ENCODE measurements around the gene LACTBL1. TPM values are rescaled to one million over a fixed set of nuclear protein-coding genes. Genes with fewer than 3 reads are reported as not detected.
"Not testable (repeated sequence)": the region's sequence is repeated elsewhere in the genome, so short reads cannot be mapped to it uniquely, and the experiment has no call there.

LACTBL1 gene
- total RNA-seq, 1 experiment from 2014 or later: not detected

GRCh38 chr1:22992384-22992783, 19.7 kb upstream of the LACTBL1 start:
- not testable (repeated sequence) for H3K18ac ChIP-seq (ENCODE audit: insufficient read length, low read depth, low read length); H3K23ac ChIP-seq (ENCODE audit: insufficient read length, low read depth, low read length); H3K23me2 ChIP-seq (ENCODE audit: insufficient read length, low read depth, low read length, poor library complexity, severe bottlenecking); H2AK5ac ChIP-seq (ENCODE audit: insufficient read length, low read length); H2BK15ac ChIP-seq (ENCODE audit: low read depth, low read length); H3K4me2 ChIP-seq (ENCODE audit: insufficient read depth, insufficient read length, low read length); H4K20me1 ChIP-seq (ENCODE audit: control insufficient read depth, insufficient read depth, insufficient read length); H3K4ac ChIP-seq (ENCODE audit: low read depth, low read length); H3T11ph ChIP-seq (ENCODE audit: low read length); H4K5ac ChIP-seq (ENCODE audit: insufficient read length, low read depth, low read length); H3K4me1 Mint-ChIP-seq; H2BK12ac ChIP-seq (ENCODE audit: insufficient read length, low read depth, low read length); H3K27ac Mint-ChIP-seq; H3K56ac ChIP-seq (ENCODE audit: insufficient read length, low read depth, low read length); DNase-seq; H3K27me3 ChIP-seq (ENCODE audit: insufficient read depth, low read length); H3K27ac ChIP-seq (ENCODE audit: insufficient read length, low read depth, low read length); H3K4me1 ChIP-seq (ENCODE audit: insufficient read depth, low read length); H2BK120ac ChIP-seq (ENCODE audit: low read depth, low read length, poor library complexity, severe bottlenecking); H2BK5ac ChIP-seq (ENCODE audit: insufficient read length, low read length); H3K9ac ChIP-seq (ENCODE audit: extremely low read depth, insufficient read length, low read length); H3K79me2 ChIP-seq (ENCODE audit: insufficient read depth, low read length); H2AFZ ChIP-seq (ENCODE audit: low read length); H3K14ac ChIP-seq (ENCODE audit: insufficient read depth, low read length); H3K4me3 Mint-ChIP-seq; H2BK20ac ChIP-seq (ENCODE audit: low read depth, low read length, poor library complexity, severe bottlenecking); H4K8ac ChIP-seq (replicated peaks; ENCODE audit: insufficient read length, low read depth, low read length); H4K91ac ChIP-seq (ENCODE audit: insufficient read length, low read depth, low read length); H3K79me1 ChIP-seq (ENCODE audit: insufficient read depth, low read depth, low read length, poor library complexity, severe bottlenecking); H3K27me3 Mint-ChIP-seq (ENCODE audit: low read depth)
- Mint-ChIP-seq H3K9me3 (peaks cover 34 to 38% of the 10 kb centered on the region in 2 experiments), H3K36me3 (ENCODE audit: insufficient read depth in 1 of 3, low read depth in 3 of 3) (peaks cover 3 to 10% (median 9%) of the 10 kb centered on the region in 3 experiments)
- no CpG with 5 or more reads among the region's 3 CpGs for WGBS (ENCODE audit: extremely low coverage, insufficient read length, low lambda C conversion rate)
- peaks cover 12% of the 10 kb centered on the region for H3K9me3 ChIP-seq (ENCODE audit: control insufficient read depth, low read depth, low read length)
